Measurements from ENCODE around the gene OR2M3.

Gene OR2M3

GRCh38 chr1:248174521-248174920 lies 22.5 kb upstream of the OR2M3 start, which contains the start of gene OR2M2:
OR2M2 (plus strand) TSS chr1:248174821; CDS start chr1:248179986, 5,165 bp downstream.
- TF ChIP-seq CTCF (IDR thresholded peaks at IDR 0.05; ENCODE audit: borderline replicate concordance, control extremely low read depth, extremely low read depth, insufficient read depth, missing control alignments), result no peak
- DNase-seq (ENCODE audit: low spot score), result no peak
- in situ Hi-C loops (cut with MboI; ENCODE audit: low sequenced_read_pairs, unreplicated experiment), result no loop called here

GRCh38 chr1:248183996-248184395 lies 13.1 kb upstream of the OR2M3 start:
- no peak for TF ChIP-seq CTCF (IDR thresholded peaks at IDR 0.05; ENCODE audit: borderline replicate concordance, control extremely low read depth, extremely low read depth, insufficient read depth, missing control alignments)
- DNase-seq (ENCODE audit: low spot score), result no peak
- in situ Hi-C loops (cut with MboI; ENCODE audit: low sequenced_read_pairs, unreplicated experiment), result no loop called here

- in situ Hi-C loops (cut with MboI; ENCODE audit: low sequenced_read_pairs, unreplicated experiment), result no loop called here
- TF ChIP-seq CTCF (IDR thresholded peaks at IDR 0.05; ENCODE audit: borderline replicate concordance, control extremely low read depth, extremely low read depth, insufficient read depth, missing control alignments), result no peak
- no peak for DNase-seq (ENCODE audit: low spot score)
These were observed 9.7 kb upstream of the OR2M3 start for GRCh38 chr1:248187363-248187762.

- in situ Hi-C loops (cut with MboI; ENCODE audit: low sequenced_read_pairs, unreplicated experiment), result no loop called here
- DNase-seq (ENCODE audit: low spot score), result no peak
- no peak for TF ChIP-seq CTCF (IDR thresholded peaks at IDR 0.05; ENCODE audit: borderline replicate concordance, control extremely low read depth, extremely low read depth, insufficient read depth, missing control alignments)
These were observed 8.0 kb upstream of the OR2M3 start for GRCh38 chr1:248189026-248189425.

GRCh38 chr1:248194117-248194516 lies 2.9 kb upstream of the OR2M3 start:
- TF ChIP-seq CTCF (IDR thresholded peaks at IDR 0.05; ENCODE audit: borderline replicate concordance, control extremely low read depth, extremely low read depth, insufficient read depth, missing control alignments), result no peak
- DNase-seq (ENCODE audit: low spot score), result no peak
- in situ Hi-C loops (cut with MboI; ENCODE audit: low sequenced_read_pairs, unreplicated experiment), result no loop called here

- in situ Hi-C loops (cut with MboI; ENCODE audit: low sequenced_read_pairs, unreplicated experiment), result no loop called here
- no peak for TF ChIP-seq CTCF (IDR thresholded peaks at IDR 0.05; ENCODE audit: borderline replicate concordance, control extremely low read depth, extremely low read depth, insufficient read depth, missing control alignments)
- no peak for DNase-seq (ENCODE audit: low spot score)
These were observed 18.8 kb downstream of the OR2M3 start for GRCh38 chr1:248215880-248216279.

- in situ Hi-C loops (cut with MboI; ENCODE audit: low sequenced_read_pairs, unreplicated experiment), result no loop called here
- DNase-seq (ENCODE audit: low spot score), result no peak
- TF ChIP-seq CTCF (IDR thresholded peaks at IDR 0.05; ENCODE audit: borderline replicate concordance, control extremely low read depth, extremely low read depth, insufficient read depth, missing control alignments), result no peak
These were observed 28.5 kb downstream of the OR2M3 start for GRCh38 chr1:248225537-248225936.
